H9 (cell line): ENCODE results near the gene SGO2. TPM values are rescaled to one million over a fixed set of nuclear protein-coding genes. Genes with fewer than 3 reads are reported as not detected.

ENCODE experiments used
- DNase-seq: peaks from one replicate; pipeline ENCODE4 v3.0.0-alpha.2; 2017
- H2AFZ ChIP-seq: one replicate; pipeline ENCODE4 v1.6.1; 2013; ENCODE audit warnings: mild to moderate bottlenecking, low read length, control low read depth, moderate library complexity
- H2AK5ac ChIP-seq: 2 replicates; pipeline ENCODE4 v1.6.1; 2013; ENCODE audit warnings: low read length, control low read depth, mixed read lengths; ENCODE audit not compliant: insufficient read length
- H2BK120ac ChIP-seq: one replicate; pipeline ENCODE4 v1.6.1; 2013; ENCODE audit warnings: low read depth, mild to moderate bottlenecking, low read length, control low read depth, inconsistent platforms; ENCODE audit not compliant: poor library complexity, severe bottlenecking
- H2BK12ac ChIP-seq: 2 replicates; pipeline ENCODE4 v1.6.1; 2013; ENCODE audit warnings: low read length, control low read depth, mixed read lengths, low read depth; ENCODE audit not compliant: insufficient read length
- H2BK15ac ChIP-seq: 2 replicates; pipeline ENCODE4 v1.6.1; 2013; ENCODE audit warnings: low read depth, low read length, control low read depth
- H2BK20ac ChIP-seq: one replicate; pipeline ENCODE4 v1.6.1; 2013; ENCODE audit warnings: low read depth, mild to moderate bottlenecking, low read length, control low read depth, inconsistent platforms; ENCODE audit not compliant: poor library complexity, severe bottlenecking
- H2BK5ac ChIP-seq: 2 replicates; pipeline ENCODE4 v1.6.1; 2013; ENCODE audit warnings: low read length, control low read depth, mixed read lengths; ENCODE audit not compliant: insufficient read length
- H3K14ac ChIP-seq: 2 replicates; pipeline ENCODE4 v1.6.1; 2013; ENCODE audit warnings: low read length, control low read depth; ENCODE audit not compliant: insufficient read depth
- H3K18ac ChIP-seq: 2 replicates; pipeline ENCODE4 v1.6.1; 2013; ENCODE audit warnings: low read depth, mild to moderate bottlenecking, mixed read lengths, low read length, control low read depth; ENCODE audit not compliant: insufficient read length
- H3K23ac ChIP-seq: 2 replicates; pipeline ENCODE4 v1.6.1; 2013; ENCODE audit warnings: low read length, control low read depth, mixed read lengths, low read depth; ENCODE audit not compliant: insufficient read length
- H3K23me2 ChIP-seq: 2 replicates; pipeline ENCODE4 v1.6.1; 2013; ENCODE audit warnings: low read depth, mild to moderate bottlenecking, mixed read lengths, low read length, control low read depth; ENCODE audit not compliant: insufficient read length, poor library complexity, severe bottlenecking
- H3K27ac ChIP-seq: 2 replicates; pipeline ENCODE4 v1.5.1; 2013; ENCODE audit warnings: low read length, control low read depth, mixed read lengths, low read depth; ENCODE audit not compliant: insufficient read length
- H3K27me3 ChIP-seq: 2 replicates; pipeline ENCODE4 v1.6.1; 2013; ENCODE audit warnings: low read length, control low read depth, inconsistent platforms; ENCODE audit not compliant: insufficient read depth
- H3K4ac ChIP-seq: 2 replicates; pipeline ENCODE4 v1.6.1; 2013; ENCODE audit warnings: low read depth, mild to moderate bottlenecking, control low read depth, inconsistent platforms, low read length, moderate library complexity
- H3K4me1 ChIP-seq: 2 replicates; pipeline ENCODE4 v1.6.1; 2013; ENCODE audit warnings: low read length, control low read depth, inconsistent platforms; ENCODE audit not compliant: insufficient read depth
- H3K4me2 ChIP-seq: 2 replicates; pipeline ENCODE4 v1.6.1; 2013; ENCODE audit warnings: low read length, control low read depth, mixed read lengths; ENCODE audit not compliant: insufficient read length, insufficient read depth
- H3K56ac ChIP-seq: 2 replicates; pipeline ENCODE4 v1.6.1; 2013; ENCODE audit warnings: low read depth, mild to moderate bottlenecking, mixed read lengths, low read length, control low read depth; ENCODE audit not compliant: insufficient read length
- H3K79me1 ChIP-seq: 2 replicates; pipeline ENCODE4 v1.6.1; 2013; ENCODE audit warnings: low read depth, mild to moderate bottlenecking, moderate library complexity, low read length, control low read depth, inconsistent platforms; ENCODE audit not compliant: insufficient read depth, poor library complexity, severe bottlenecking
- H3K79me2 ChIP-seq: 2 replicates; pipeline ENCODE4 v1.6.1; 2013; ENCODE audit warnings: low read length, control low read depth, inconsistent platforms; ENCODE audit not compliant: insufficient read depth
- H3K9ac ChIP-seq: 2 replicates; pipeline ENCODE4 v1.6.1; 2013; ENCODE audit warnings: low read length, control low read depth, mixed read lengths; ENCODE audit not compliant: insufficient read length; ENCODE audit errors: extremely low read depth
- H3K9me3 ChIP-seq: one replicate; pipeline ENCODE4 v1.6.1; 2013; ENCODE audit warnings: low read depth, low read length, inconsistent platforms; ENCODE audit not compliant: control insufficient read depth
- H3T11ph ChIP-seq: one replicate; pipeline ENCODE4 v1.6.1; 2013; ENCODE audit warnings: mild to moderate bottlenecking, low read length, control low read depth, inconsistent platforms
- H4K20me1 ChIP-seq: one replicate; pipeline ENCODE4 v1.6.1; 2013; ENCODE audit not compliant: control insufficient read depth, insufficient read length, insufficient read depth
- H4K5ac ChIP-seq: 2 replicates; pipeline ENCODE4 v1.6.1; 2013; ENCODE audit warnings: low read depth, mild to moderate bottlenecking, mixed read lengths, low read length, control low read depth; ENCODE audit not compliant: insufficient read length
- H4K8ac ChIP-seq: replicated peaks from 2 replicates; pipeline ENCODE4 v1.6.1; 2013; ENCODE audit warnings: low read length, control low read depth, mixed read lengths, low read depth; ENCODE audit not compliant: insufficient read length
- H4K91ac ChIP-seq: 2 replicates; pipeline ENCODE4 v1.6.1; 2013; ENCODE audit warnings: low read depth, mild to moderate bottlenecking, moderate library complexity, mixed read lengths, low read length, control low read depth; ENCODE audit not compliant: insufficient read length
- H3K27ac Mint-ChIP-seq, 3 experiments: 2 replicates in 2 of 3; 3 replicates in 1 of 3; pipeline ENCODE4 v1.8.0; 2020 to 2021; ENCODE audit warnings: mixed read lengths in 3 of 3, mild to moderate bottlenecking in 1 of 3, moderate library complexity in 1 of 3
- H3K27me3 Mint-ChIP-seq: 2 replicates; pipeline ENCODE4 v1.8.0; 2021; ENCODE audit warnings: low read depth, mild to moderate bottlenecking, moderate library complexity, mixed read lengths
- H3K36me3 Mint-ChIP-seq, 3 experiments: 2 replicates in 2 of 3; 3 replicates in 1 of 3; pipeline ENCODE4 v1.8.0; 2020 to 2021; ENCODE audit warnings: low read depth in 3 of 3, mixed read lengths in 3 of 3; ENCODE audit not compliant: insufficient read depth in 1 of 3
- H3K4me1 Mint-ChIP-seq, 2 experiments: 2 replicates each; pipeline ENCODE4 v1.8.0; 2020; ENCODE audit warnings: mixed read lengths in 2 of 2
- H3K4me3 Mint-ChIP-seq, 2 experiments: 2 replicates in 1 of 2; 3 replicates in 1 of 2; pipeline ENCODE4 v1.8.0; 2020 to 2021; ENCODE audit warnings: mild to moderate bottlenecking in 2 of 2, mixed read lengths in 2 of 2, moderate library complexity in 1 of 2
- H3K9me3 Mint-ChIP-seq, 2 experiments: 2 replicates in 1 of 2; 3 replicates in 1 of 2; pipeline ENCODE4 v1.8.0; 2020; ENCODE audit warnings: mild to moderate bottlenecking in 2 of 2, mixed read lengths in 2 of 2, moderate library complexity in 1 of 2
- WGBS: extraction: QIAGEN DNeasy Blood & Tissue Kit; methylation state at CpG from one replicate; pipeline ENCODE4 v1.1.7; 2013; ENCODE audit warnings: missing lambda C conversion rate, low lambda C conversion rate, mixed read lengths; ENCODE audit not compliant: insufficient read length; ENCODE audit errors: extremely low coverage; 5-methylcytosine and 5-hydroxymethylcytosine counted together
- total RNA-seq: library from RNA; stranded (reverse); gene quantifications from 2 replicates; pipeline ENCODE4 v1.2.1, GENCODE V29; 2021
- TF ChIP-seq, protein P1 (sequence below): fragments of 200-600 bp; sonication (generic); conservative IDR thresholded peaks from 3 replicates; pipeline ENCODE4 v1.8.0; 2021; ENCODE audit warnings: antibody characterized with exemption, mild to moderate bottlenecking

The SGO2 gene
- total RNA-seq, 1 experiment from 2014 or later, result 25.6 TPM

- no peak overlapping the region for H3K4me2 ChIP-seq
- H4K91ac ChIP-seq, result no peak overlapping the region
- no peak overlapping the region for H3T11ph ChIP-seq
- H3K79me1 ChIP-seq, result no peaks in the 10 kb centered on the region
- H2BK5ac ChIP-seq, result no peak overlapping the region
- no peak overlapping the region for H2AFZ ChIP-seq
- no peak overlapping the region for H4K5ac ChIP-seq
- H2AK5ac ChIP-seq, result no peak overlapping the region
- no peak overlapping the region for H3K14ac ChIP-seq
- no peak overlapping the region for H3K4ac ChIP-seq
- H2BK20ac ChIP-seq, result no peak overlapping the region
- no CpG with 5 or more reads among the region's 2 CpGs for WGBS
- no peaks in the 10 kb centered on the region for H3K27me3 ChIP-seq
- H3K4me1 ChIP-seq, result no peaks in the 10 kb centered on the region
- no peak overlapping the region for H3K23ac ChIP-seq
- H4K8ac ChIP-seq, result no peak overlapping the region
- no peaks in the 10 kb centered on the region for H3K9me3 ChIP-seq
- no peak overlapping the region for H3K9ac ChIP-seq
- no peaks in the 10 kb centered on the region for H3K23me2 ChIP-seq
- DNase-seq, result no peak
- H3K27ac Mint-ChIP-seq, result no peak overlapping the region
- no peaks in the 10 kb centered on the region for H3K79me2 ChIP-seq
- TF ChIP-seq, protein P1, sequence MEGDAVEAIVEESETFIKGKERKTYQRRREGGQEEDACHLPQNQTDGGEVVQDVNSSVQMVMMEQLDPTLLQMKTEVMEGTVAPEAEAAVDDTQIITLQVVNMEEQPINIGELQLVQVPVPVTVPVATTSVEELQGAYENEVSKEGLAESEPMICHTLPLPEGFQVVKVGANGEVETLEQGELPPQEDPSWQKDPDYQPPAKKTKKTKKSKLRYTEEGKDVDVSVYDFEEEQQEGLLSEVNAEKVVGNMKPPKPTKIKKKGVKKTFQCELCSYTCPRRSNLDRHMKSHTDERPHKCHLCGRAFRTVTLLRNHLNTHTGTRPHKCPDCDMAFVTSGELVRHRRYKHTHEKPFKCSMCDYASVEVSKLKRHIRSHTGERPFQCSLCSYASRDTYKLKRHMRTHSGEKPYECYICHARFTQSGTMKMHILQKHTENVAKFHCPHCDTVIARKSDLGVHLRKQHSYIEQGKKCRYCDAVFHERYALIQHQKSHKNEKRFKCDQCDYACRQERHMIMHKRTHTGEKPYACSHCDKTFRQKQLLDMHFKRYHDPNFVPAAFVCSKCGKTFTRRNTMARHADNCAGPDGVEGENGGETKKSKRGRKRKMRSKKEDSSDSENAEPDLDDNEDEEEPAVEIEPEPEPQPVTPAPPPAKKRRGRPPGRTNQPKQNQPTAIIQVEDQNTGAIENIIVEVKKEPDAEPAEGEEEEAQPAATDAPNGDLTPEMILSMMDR, result no peak
- no peak overlapping the region for H2BK12ac ChIP-seq
- no peak overlapping the region for H2BK15ac ChIP-seq
- no peak overlapping the region for H3K18ac ChIP-seq
- no peak overlapping the region for H3K27ac ChIP-seq
- peaks cover 7 to 18% (median 18%) of the 10 kb centered on the region in 3 experiments; a peak in 6 of 7 replicates for H3K36me3 Mint-ChIP-seq
- H2BK120ac ChIP-seq, result no peak overlapping the region
- no peaks in the 10 kb centered on the region; the same call in 1 of the 2 replicates for H3K27me3 Mint-ChIP-seq
- H3K4me1 Mint-ChIP-seq, result peaks cover 6 to 7% of the 10 kb centered on the region in 2 experiments; a peak in 3 of 4 replicates
- H3K56ac ChIP-seq, result no peak overlapping the region
- H3K9me3 Mint-ChIP-seq, result peaks cover 0 to 6% of the 10 kb centered on the region in 2 experiments; a peak in 2 of 5 replicates
- no peaks in the 10 kb centered on the region for H4K20me1 ChIP-seq
- no peak overlapping the region for H3K4me3 Mint-ChIP-seq
Observed at GRCh38 chr2:200486529-200486928, 39.5 kb upstream of the SGO2 start.
